Natural killer cell treated with Interleukin-12 subunit alpha and Interleukin-12 subunit beta and Interleukin-15 and Interleukin-18, amount 100 ng/mL, for 72 hours (primary cell): ENCODE data around the gene MC5R. TPM values are rescaled to one million over a fixed set of nuclear protein-coding genes. Genes with fewer than 3 reads are reported as not detected.

Source experiments
- ATAC-seq, 2 donors: fragments of 150-1000 bp; cut with Tn5 transposase in 1 of 2; sonication (Bioruptor Pico), chemical (Tn5 transposase) in 1 of 2; 2 replicates each; pipeline ENCODE4 v1.10.0; 2021
- DNase-seq: peaks from one replicate; pipeline ENCODE4 v3.0.0; 2022; ENCODE audit warnings: low spot score
- H3K27ac Mint-ChIP-seq, 2 donors: 1 replicate in 1 of 2; 2 replicates in 1 of 2; pipeline ENCODE4 v1.8.0; 2022; ENCODE audit warnings: mixed read lengths in 2 of 2, mild to moderate bottlenecking in 1 of 2, moderate library complexity in 1 of 2
- H3K27me3 Mint-ChIP-seq, 2 donors: 1 replicate in 1 of 2; 2 replicates in 1 of 2; pipeline ENCODE4 v1.8.0; 2022; ENCODE audit warnings: mixed read lengths in 2 of 2
- H3K36me3 Mint-ChIP-seq: one replicate; pipeline ENCODE4 v1.8.0; 2022; ENCODE audit warnings: mixed read lengths
- H3K4me1 Mint-ChIP-seq, 2 donors: 1 replicate in 1 of 2; 2 replicates in 1 of 2; pipeline ENCODE4 v1.8.0; 2022; ENCODE audit warnings: low read depth in 2 of 2, mixed read lengths in 2 of 2, mild to moderate bottlenecking in 1 of 2
- H3K4me3 Mint-ChIP-seq: one replicate; pipeline ENCODE4 v1.8.0; 2022; ENCODE audit warnings: mixed read lengths
- H3K9me3 Mint-ChIP-seq: 2 replicates; pipeline ENCODE4 v1.8.0; 2022; ENCODE audit warnings: mixed read lengths
- total RNA-seq, 2 donors: library from RNA; stranded (reverse); gene quantifications; one replicate each; pipeline ENCODE4 v1.2.3, GENCODE V29; 2022

Gene MC5R
- total RNA-seq, 2 donors from 2014 or later = not detected

GRCh38 chr18:13874558-13874957 lies 50.6 kb downstream of the MC5R start:
- ATAC-seq = no peak
- H3K4me3 Mint-ChIP-seq = no peak overlapping the region
- no peaks in the 10 kb centered on the region for H3K9me3 Mint-ChIP-seq
- H3K27ac Mint-ChIP-seq = no peak overlapping the region
- H3K27me3 Mint-ChIP-seq = peaks cover 2 to 11% of the 10 kb centered on the region in 2 donors
- no peak for DNase-seq
- no peaks in the 10 kb centered on the region for H3K4me1 Mint-ChIP-seq
- no peaks in the 10 kb centered on the region for H3K36me3 Mint-ChIP-seq

Other genes starting within 250 kb of the MC5R start
- gene FAM210A, start 97.6 kb upstream of the MC5R start, total RNA-seq = 10 to 100 TPM; 30.9 to 31.9 TPM
- gene RNMT, start 97.5 kb upstream of the MC5R start, total RNA-seq = 10 to 100 TPM; 42.5 to 47.2 TPM
- not detected for gene MC2R, start 91.4 kb downstream of the MC5R start, total RNA-seq